Type B pancreatic cell (in vitro differentiated cells): Measurements from ENCODE around the gene ASB9. TPM values are rescaled to one million over a fixed set of nuclear protein-coding genes. Genes with fewer than 3 reads are reported as not detected.

Experiments
- DNase-seq: peaks from one replicate; pipeline ENCODE4 v3.0.0; 2021; ENCODE audit warnings: mixed read lengths; ENCODE audit not compliant: unreplicated experiment; ENCODE audit errors: extremely low spot score
- H3K27ac Mint-ChIP-seq: 2 replicates; pipeline ENCODE4 v1.8.0; 2021; ENCODE audit warnings: mild to moderate bottlenecking, mixed read lengths
- H3K27me3 Mint-ChIP-seq: 2 replicates; pipeline ENCODE4 v1.8.0; 2021; ENCODE audit warnings: mixed read lengths
- H3K36me3 Mint-ChIP-seq: 2 replicates; pipeline ENCODE4 v1.8.0; 2021; ENCODE audit warnings: mixed read lengths
- H3K4me1 Mint-ChIP-seq: one replicate; pipeline ENCODE4 v1.8.0; 2021; ENCODE audit warnings: mixed read lengths; ENCODE audit not compliant: unreplicated experiment
- H3K4me3 Mint-ChIP-seq: 2 replicates; pipeline ENCODE4 v1.8.0; 2021; ENCODE audit warnings: mild to moderate bottlenecking, mixed read lengths
- H3K9me3 Mint-ChIP-seq: 2 replicates; pipeline ENCODE4 v1.8.0; 2021; ENCODE audit warnings: mixed read lengths
- total RNA-seq: library from RNA; stranded (reverse); gene quantifications from 2 replicates; pipeline ENCODE4 v1.2.1, GENCODE V29; 2021; ENCODE audit warnings: low replicate concordance
- TF ChIP-seq, protein P1 (sequence below): fragments of 200-600 bp; sonication (generic); conservative IDR thresholded peaks from 2 replicates; pipeline ENCODE4 v1.5.0; 2021; ENCODE audit warnings: antibody characterized with exemption, mild to moderate bottlenecking

The ASB9 gene
- total RNA-seq, 1 donor from 2014 or later: 2.0 TPM

DNA sequence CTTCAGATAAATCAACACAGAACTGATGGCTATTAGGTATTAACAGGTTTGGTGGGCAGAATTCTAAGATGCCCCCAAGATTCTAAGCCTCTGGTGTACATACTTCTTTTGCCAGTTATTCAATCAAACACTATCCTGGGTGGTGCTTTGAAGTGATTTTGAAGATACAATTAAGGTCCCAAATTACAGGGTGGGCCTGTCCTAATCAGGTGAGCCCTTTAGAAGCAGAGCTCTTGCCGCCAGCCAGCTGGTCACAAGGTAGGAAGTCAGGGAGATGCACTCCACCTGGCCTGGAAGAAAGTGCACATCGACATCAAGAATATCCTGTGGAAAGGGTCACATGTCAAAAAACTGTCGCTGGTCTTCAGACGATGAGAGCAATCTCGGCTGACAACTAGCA, 29.5 kb downstream of the ASB9 start:
- no peaks in the 10 kb centered on the region for H3K36me3 Mint-ChIP-seq
- TF ChIP-seq, protein P1, sequence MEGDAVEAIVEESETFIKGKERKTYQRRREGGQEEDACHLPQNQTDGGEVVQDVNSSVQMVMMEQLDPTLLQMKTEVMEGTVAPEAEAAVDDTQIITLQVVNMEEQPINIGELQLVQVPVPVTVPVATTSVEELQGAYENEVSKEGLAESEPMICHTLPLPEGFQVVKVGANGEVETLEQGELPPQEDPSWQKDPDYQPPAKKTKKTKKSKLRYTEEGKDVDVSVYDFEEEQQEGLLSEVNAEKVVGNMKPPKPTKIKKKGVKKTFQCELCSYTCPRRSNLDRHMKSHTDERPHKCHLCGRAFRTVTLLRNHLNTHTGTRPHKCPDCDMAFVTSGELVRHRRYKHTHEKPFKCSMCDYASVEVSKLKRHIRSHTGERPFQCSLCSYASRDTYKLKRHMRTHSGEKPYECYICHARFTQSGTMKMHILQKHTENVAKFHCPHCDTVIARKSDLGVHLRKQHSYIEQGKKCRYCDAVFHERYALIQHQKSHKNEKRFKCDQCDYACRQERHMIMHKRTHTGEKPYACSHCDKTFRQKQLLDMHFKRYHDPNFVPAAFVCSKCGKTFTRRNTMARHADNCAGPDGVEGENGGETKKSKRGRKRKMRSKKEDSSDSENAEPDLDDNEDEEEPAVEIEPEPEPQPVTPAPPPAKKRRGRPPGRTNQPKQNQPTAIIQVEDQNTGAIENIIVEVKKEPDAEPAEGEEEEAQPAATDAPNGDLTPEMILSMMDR: no peak
- no peak for DNase-seq
- H3K27ac Mint-ChIP-seq: no peak overlapping the region
- H3K4me1 Mint-ChIP-seq: no peaks in the 10 kb centered on the region
- H3K4me3 Mint-ChIP-seq: no peak overlapping the region
- no peaks in the 10 kb centered on the region for H3K9me3 Mint-ChIP-seq
- H3K27me3 Mint-ChIP-seq: no peaks in the 10 kb centered on the region

DNA sequence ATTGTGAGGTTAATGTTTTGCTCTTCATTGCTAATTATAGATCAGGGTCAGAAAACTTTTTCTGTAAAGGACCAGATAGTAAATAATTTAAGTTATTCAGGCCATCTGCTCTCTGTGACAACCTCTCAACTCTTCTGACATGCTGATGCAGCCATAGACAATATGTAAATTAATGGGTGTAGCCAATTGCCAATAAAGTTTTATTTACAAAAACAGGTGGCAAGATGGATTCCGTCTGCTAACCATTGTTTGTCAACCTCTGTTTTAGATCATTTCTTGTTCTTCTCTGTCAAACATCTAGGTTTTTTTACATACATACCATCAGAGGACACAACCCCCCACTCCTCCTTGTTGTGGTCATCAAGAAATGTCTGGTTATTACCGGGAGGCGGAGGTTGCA, 33.7 kb downstream of the ASB9 start:
- H3K36me3 Mint-ChIP-seq: no peaks in the 10 kb centered on the region
- no peaks in the 10 kb centered on the region for H3K9me3 Mint-ChIP-seq
- H3K4me3 Mint-ChIP-seq: no peak overlapping the region
- no peaks in the 10 kb centered on the region for H3K27me3 Mint-ChIP-seq
- no peak overlapping the region for H3K27ac Mint-ChIP-seq
- TF ChIP-seq, protein P1: no peak
- no peak for DNase-seq
- no peaks in the 10 kb centered on the region for H3K4me1 Mint-ChIP-seq

DNA sequence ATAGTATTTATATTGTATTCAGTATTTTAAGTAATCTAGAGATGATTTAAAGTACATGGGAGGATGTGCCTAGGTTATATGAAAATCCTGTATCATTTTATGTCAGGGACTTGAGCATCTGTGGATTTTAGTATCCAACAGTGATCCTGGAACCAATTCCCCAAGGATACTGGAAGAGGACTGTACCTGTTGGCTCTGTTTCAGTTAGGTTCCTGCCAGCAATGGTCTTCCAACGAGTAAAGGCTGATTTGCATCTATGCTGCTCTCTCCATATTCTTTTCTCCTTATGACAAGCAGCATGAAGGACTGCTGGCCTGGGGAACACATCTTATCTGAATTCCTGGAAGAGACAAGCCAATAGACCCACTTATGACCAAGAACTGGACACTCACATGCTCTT, 34.9 kb downstream of the ASB9 start:
- Mint-ChIP-seq H3K4me1 (no peaks in the 10 kb centered on the region), H3K4me3 (no peak overlapping the region), H3K27me3 (no peaks in the 10 kb centered on the region), H3K9me3 (no peaks in the 10 kb centered on the region), H3K36me3 (no peaks in the 10 kb centered on the region), H3K27ac (no peak overlapping the region)
- DNase-seq: no peak
- TF ChIP-seq, protein P1: no peak

DNA sequence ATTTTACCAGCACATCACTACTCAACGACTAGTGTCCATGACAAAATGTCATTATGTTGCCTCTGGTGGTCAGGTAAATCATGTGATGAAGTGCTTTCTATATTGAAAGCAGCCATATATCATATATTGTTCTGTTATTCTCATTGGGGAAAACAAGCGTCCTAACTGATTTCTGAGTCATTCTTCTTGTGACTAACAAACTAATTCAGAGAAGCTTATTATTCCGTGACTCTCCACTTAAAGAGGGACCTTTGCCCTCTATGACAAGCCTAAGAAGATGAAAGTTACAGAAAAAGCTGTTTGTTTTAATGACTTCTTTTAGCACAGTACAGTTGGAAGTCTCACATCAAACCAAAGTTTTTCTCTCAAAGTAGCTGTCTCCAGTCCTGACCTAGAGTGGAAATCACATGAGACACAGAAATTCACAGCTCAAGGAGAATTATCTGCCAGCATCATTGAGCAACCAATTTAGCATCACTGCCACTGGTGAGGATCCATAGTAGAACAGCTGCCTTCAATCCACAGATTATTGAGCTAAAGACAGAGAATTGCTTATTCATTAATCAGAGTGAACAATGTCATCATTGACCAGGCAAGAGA, 36.4 kb downstream of the ASB9 start:
- H3K4me1 Mint-ChIP-seq: no peaks in the 10 kb centered on the region
- H3K4me3 Mint-ChIP-seq: no peak overlapping the region
- no peaks in the 10 kb centered on the region for H3K27me3 Mint-ChIP-seq
- TF ChIP-seq, protein P1: no peak
- H3K9me3 Mint-ChIP-seq: no peaks in the 10 kb centered on the region
- no peak for DNase-seq
- H3K27ac Mint-ChIP-seq: no peak overlapping the region
- H3K36me3 Mint-ChIP-seq: no peaks in the 10 kb centered on the region

DNA sequence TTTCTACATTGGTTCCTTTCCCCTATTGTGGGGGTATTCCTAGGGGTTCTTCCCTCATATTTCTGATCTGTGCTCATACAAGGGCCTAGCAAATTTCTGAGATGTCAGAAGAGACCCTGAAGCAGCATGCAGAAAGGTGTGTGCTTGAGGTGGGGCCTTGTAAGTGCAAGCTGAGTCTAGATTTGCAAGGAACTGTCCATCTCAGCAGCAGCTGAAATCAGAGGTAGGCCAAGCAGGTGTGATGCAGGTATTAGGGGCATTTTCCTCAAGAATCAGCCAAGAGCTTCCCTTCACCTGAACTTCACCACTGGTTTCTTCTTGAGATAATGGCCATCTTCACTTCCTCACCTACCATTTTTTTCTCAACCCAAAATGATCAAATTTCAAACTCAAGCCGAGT, 45.1 kb downstream of the ASB9 start:
- Mint-ChIP-seq H3K4me1 (no peaks in the 10 kb centered on the region), H3K27me3 (no peaks in the 10 kb centered on the region), H3K4me3 (no peak overlapping the region), H3K36me3 (no peaks in the 10 kb centered on the region), H3K27ac (no peak overlapping the region), H3K9me3 (no peaks in the 10 kb centered on the region)
- DNase-seq: no peak
- TF ChIP-seq, protein P1: no peak

DNA sequence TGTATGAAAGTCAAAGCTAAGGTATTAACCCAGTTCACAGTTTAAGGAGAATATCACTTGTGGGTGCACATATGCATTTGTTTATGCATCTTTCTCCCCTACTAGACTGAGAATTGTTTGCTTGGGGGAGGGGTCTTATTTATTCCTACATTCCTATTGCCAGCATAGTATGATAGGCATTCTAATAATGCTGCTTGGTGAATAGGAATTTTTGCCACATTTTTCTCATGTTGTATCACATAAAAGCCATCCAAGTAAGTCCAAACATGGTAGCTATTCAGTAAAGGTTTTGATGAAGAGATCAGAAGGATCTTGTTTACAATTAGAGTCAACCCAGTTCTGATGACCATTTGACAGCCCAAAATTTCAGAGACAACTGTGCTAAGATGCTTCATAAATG, 48.6 kb downstream of the ASB9 start:
- TF ChIP-seq, protein P1: no peak
- H3K27me3 Mint-ChIP-seq: no peaks in the 10 kb centered on the region
- H3K9me3 Mint-ChIP-seq: no peaks in the 10 kb centered on the region
- H3K4me1 Mint-ChIP-seq: no peaks in the 10 kb centered on the region
- H3K27ac Mint-ChIP-seq: no peak overlapping the region
- no peak overlapping the region for H3K4me3 Mint-ChIP-seq
- H3K36me3 Mint-ChIP-seq: no peaks in the 10 kb centered on the region
- no peak for DNase-seq
